H1 (cell line): ENCODE data around the gene HS3ST6. TPM values are rescaled to one million over a fixed set of nuclear protein-coding genes. Genes with fewer than 3 reads are reported as not detected.

Experiments
- CBX8 ChIP-seq: fragments of 300-800, 300-1000 bp; sonication (generic); IDR thresholded peaks from 2 replicates; pipeline ENCODE4 v1.7.1; 2016; ENCODE audit warnings: low read depth, low read length, borderline replicate concordance
- CHD7 ChIP-seq: fragments of 300-600 bp; sonication (generic); IDR thresholded peaks from 2 replicates; pipeline ENCODE4 v1.7.1; 2012; ENCODE audit warnings: low read length, moderate library complexity, mild to moderate bottlenecking, inconsistent platforms; ENCODE audit not compliant: insufficient replicate concordance
- KDM5A ChIP-seq: fragments of 200-600 bp; IDR thresholded peaks from 2 replicates; pipeline ENCODE4 v1.7.1; 2012; ENCODE audit warnings: mild to moderate bottlenecking, low read length, inconsistent platforms, mixed read lengths
- POLR2AphosphoS5 ChIP-seq: IDR thresholded peaks from 2 replicates; pipeline ENCODE4 v1.6.1; 2011; ENCODE audit warnings: low read depth, low read length
- SUZ12 ChIP-seq: fragments of 200-600 bp; sonication (generic); IDR thresholded peaks from 2 replicates; pipeline ENCODE4 v1.6.1; 2012; ENCODE audit warnings: mild to moderate bottlenecking, inconsistent platforms, low read length, moderate library complexity, mixed read lengths
- TAF1 ChIP-seq: IDR thresholded peaks from 2 replicates; pipeline ENCODE4 v1.6.1; 2011; ENCODE audit warnings: mild to moderate bottlenecking, low read depth, low read length
- TCF12 ChIP-seq: IDR thresholded peaks from 2 replicates; pipeline ENCODE4 v1.6.1; 2011; ENCODE audit warnings: low read depth, mild to moderate bottlenecking, low read length
- TEAD4 ChIP-seq: IDR thresholded peaks from 2 replicates; pipeline ENCODE4 v1.6.1; 2012; ENCODE audit warnings: low read depth, low read length, inconsistent platforms, mixed read lengths
- polyA plus RNA-seq, 7 experiments: library from polyadenylated mRNA; depleted of rRNA in 3 of 7; stranded (reverse) in 5 of 7; unstranded in 2 of 7; fragments of >200 nt in 5 of 7; fragments of 200-250 nt in 2 of 7; gene quantifications; 1 replicate in 5 of 7; 2 replicates in 1 of 7; 4 replicates in 1 of 7; pipeline versions ENCODE4 v1.2.1 to v1.2.3, GENCODE V29; 2011 to 2013; ENCODE audit warnings: missing spikeins in 2 of 7, mixed read lengths in 2 of 7
- total RNA-seq: library from RNA; stranded (reverse); fragmentation: NEBNext Ultra II Directional; extraction: Animal tissue kit (Norgen Biotek cat#: 25700); gene quantifications from 2 replicates; pipeline ENCODE4 v1.2.1, GENCODE V29; 2021
- TF ChIP-seq, protein P1 (sequence below): IDR thresholded peaks from 2 replicates; pipeline ENCODE4 v1.6.1; 2011; ENCODE audit warnings: low read depth, mild to moderate bottlenecking, low read length; ENCODE audit not compliant: insufficient read depth

The HS3ST6 gene
- total and polyA plus RNA-seq, 2 of the 8 experiments (the other 6 are each of a cell fraction or from before 2014, with no cell fraction given) = 0.36 to 0.39 TPM

- TF ChIP-seq CHD7 (no peak), TAF1 (no peak), TEAD4 (no peak), TCF12 (no peak), POLR2AphosphoS5 (no peak), KDM5A (no peak), CBX8 (no peak), SUZ12 (no peak)
- TF ChIP-seq, protein P1, sequence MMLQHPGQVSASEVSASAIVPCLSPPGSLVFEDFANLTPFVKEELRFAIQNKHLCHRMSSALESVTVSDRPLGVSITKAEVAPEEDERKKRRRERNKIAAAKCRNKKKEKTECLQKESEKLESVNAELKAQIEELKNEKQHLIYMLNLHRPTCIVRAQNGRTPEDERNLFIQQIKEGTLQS = no peak
Measured at GRCh38 chr16:1861730-1862129, 56.5 kb downstream of the HS3ST6 start (continued).
